HG03469 (cell line): Measurements from ENCODE around the gene LRBA.
"Not testable (repeated sequence)": the region's sequence is repeated elsewhere in the genome, so short reads cannot be mapped to it uniquely, and the experiment has no call there.

Experiments
- ATAC-seq: cut with Tn5 transposase; IDR thresholded peaks from one replicate; pipeline ENCODE4 v1.9.1; 2021; ENCODE audit warnings: mild to moderate bottlenecking, moderate library complexity, moderate number of reproducible peaks; ENCODE audit not compliant: unreplicated experiment

Gene LRBA

DNA sequence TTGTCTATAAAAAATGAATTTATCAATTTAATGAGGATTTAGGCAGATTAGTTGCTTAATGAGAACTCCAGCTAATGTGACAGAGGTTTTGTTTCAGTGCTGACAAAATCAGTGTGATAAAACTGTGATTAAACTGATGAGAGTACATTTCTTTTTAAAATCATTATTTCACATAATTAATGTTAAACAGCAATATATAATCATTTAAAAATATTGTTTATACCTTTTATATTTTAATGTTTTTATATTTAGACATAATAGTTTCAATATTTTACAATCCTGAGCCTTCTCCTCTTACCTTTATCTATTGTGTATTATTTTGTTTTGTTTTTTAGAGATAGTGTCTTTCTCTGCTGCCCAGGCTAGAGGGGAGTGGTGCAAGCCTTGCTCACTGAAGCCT lies 480.3 kb downstream of the LRBA start:
- no peak for ATAC-seq

DNA sequence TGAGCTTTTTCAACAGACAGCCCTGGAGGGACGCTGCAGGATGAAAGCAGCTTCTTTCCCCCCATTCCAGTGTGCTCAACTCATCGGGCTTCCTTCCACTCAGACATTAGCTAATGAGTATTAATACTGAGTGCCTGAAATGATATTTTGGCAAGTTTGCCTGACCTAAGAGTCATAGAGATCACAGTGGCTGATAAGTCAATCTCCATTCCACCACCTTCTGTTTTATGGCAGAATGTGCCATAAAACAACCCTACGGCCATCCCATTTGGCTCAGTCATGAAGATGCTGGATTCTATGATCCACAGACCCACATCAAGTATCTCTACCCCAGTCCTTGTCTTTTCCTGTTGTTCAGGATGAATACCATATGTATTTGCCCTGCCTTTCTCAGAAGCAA lies 481.4 kb downstream of the LRBA start:
- no peak for ATAC-seq

DNA sequence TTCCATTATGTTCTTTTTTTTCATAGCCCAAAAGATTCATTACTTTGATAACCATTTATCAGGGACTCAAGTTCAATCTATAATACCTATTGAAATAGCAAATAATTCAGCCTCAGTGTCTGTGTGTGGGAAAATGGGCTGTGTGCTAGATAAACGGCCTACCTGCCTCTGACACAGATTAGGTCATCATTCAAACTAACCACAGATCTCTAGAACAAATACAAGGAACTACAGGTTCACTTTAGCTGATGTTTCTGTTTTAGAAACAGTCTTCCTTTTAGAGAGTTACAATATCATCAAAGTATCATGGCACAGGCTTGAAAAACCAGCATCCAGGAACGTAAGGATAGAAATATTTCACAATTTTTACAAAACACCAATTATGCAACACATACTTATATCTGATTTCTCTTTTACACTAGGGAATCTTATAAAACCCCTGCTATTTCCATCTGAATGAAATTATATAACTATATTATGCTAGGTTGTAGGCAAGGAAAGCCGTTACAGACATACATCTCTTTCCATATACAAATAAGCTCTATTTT lies 489.7 kb downstream of the LRBA start:
- no peak for ATAC-seq

GRCh38 chr4:150518559-150518958 lies 496.5 kb downstream of the LRBA start:
- no peak for ATAC-seq

DNA sequence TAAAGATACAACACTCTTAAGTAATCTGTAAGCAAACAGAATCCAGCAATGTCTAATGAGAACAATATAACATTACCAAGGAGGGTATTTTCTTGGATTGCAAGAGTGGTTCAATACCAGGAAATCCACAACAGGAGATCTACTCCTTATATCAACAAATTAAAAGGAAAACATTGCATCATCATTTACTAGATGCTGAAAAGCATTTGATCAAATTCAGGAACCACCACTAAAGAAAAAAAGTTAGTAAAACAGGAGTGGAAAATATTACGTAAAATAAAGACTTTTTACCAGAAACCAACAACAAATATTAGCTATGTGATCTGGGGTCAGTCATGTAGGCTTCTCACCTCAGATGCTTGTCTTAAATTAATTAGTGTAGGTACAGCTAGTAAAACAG lies 499.9 kb downstream of the LRBA start:
- no peak for ATAC-seq

- no peak for ATAC-seq
These were observed 500.4 kb downstream of the LRBA start for GRCh38 chr4:150514709-150515108.

- no peak for ATAC-seq
These were observed 504.8 kb downstream of the LRBA start for GRCh38 chr4:150510176-150510865.

DNA sequence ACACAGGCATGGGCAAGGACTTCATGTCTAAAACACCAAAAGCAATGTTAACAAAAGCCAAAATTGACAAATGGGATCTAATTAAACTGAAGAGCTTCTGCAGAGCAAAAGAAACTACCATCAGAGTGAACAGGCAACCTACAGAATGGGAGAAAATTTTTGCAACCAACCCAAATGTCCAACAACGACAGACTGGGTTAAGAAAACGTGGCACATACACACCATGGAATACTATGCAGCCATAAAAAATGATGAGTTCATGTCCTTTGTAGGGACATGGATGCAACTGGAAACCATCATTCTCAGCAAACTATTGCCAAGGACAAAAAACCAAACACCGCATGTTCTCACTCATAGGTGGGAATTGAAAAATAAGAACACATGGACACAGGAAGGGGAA lies 507.4 kb downstream of the LRBA start:
- ATAC-seq = not testable (repeated sequence)

DNA sequence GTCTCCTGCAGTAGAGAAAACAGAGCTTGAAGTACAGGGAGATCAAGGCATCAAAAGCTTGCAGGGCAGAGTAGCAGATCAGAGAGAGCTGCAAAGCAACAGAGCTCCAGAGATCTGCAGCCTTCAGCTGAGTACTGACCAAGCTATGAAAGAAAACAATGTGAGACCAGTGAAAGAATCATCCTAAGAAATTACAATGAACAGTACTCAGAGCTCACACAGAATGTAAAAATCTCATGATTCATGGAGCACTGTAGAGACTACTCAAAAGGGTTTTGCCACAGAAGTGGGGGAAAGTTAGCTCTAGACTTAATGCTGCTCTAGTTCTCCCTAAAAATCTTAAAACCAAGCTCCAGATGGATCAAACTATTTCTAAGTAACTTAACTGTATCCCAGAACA lies 513.1 kb downstream of the LRBA start:
- no peak for ATAC-seq

GRCh38 chr4:150501009-150501727 lies 513.9 kb downstream of the LRBA start:
- ATAC-seq = no peak

DNA sequence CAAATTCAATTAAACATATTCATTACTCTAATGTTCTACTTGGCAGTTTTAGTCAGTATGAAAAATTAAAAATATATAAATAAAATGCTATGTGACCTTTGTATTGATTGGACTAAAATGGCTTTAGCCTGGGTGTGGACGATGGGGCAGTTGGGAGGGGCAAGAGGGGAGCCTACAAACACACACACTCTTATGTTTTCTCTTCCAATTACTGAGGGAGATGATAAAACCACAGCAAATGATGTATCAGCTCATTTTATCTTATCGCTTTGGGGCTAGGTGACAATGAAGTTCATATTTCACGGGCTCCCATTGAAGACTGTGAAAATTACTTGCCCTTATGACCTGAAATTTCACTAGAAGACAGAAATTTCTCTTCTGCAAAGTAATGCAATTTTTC lies 517.5 kb downstream of the LRBA start:
- ATAC-seq = no peak

GRCh38 chr4:150495550-150495949 lies 519.5 kb downstream of the LRBA start:
- no peak for ATAC-seq

DNA sequence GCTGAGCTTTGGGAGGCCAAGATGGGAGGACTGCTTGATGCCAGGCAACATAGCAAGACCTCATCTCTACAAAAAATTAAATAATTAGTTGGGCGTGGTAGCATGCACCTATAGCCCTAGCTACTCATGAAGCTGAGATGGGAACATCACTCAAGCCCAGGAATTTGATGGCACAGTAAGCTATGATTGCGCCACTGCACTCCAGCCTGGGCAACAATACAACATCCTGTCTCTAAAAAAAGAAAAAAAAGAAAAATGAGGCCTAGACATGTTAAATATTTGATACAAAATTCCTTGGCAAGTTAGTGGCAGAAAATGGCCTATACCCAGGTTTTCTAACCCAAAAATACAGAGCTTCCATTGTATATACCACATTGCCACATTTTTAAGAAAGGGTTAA lies 521.2 kb downstream of the LRBA start:
- no peak for ATAC-seq

DNA sequence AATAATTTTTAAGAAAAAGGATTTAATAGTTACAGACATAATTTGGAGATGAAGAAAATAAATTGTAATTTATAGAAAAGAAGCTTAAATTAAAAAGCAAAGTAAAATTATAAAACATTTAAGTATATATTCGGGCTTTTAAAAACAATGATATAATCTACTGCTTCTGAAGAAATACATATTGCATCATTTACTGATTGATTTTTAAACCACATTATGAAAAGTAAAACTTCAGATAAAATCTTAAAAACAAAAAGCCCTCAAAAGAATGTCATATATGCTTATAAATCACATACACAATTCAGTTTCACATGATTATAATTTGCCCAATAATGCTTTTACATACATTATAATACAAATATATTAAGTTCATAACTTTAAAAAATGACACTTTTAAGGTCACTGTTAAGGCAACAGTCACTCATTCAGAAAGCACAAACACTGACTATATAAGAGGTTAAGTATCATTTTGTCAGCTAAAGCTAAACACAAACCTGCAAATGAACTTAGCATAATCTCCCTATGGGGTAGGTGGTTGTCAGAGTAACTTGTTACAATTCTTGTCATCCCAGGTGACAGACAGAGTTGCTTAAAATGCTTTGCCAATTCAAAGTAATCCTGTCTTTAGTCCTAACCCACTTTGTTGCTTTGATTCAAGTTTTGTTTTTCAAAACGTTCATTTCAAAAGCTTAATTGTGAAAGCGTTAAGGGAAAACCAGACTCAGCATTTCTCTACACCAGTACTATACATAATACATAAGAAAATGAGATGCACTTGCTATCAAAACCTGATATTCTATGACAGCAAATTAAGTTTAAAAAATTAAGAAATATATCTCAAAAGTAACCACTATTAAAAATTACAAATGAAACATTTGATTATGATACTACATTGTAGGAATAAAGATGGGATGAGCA lies 523.7 kb downstream of the LRBA start:
- ATAC-seq = no peak

DNA sequence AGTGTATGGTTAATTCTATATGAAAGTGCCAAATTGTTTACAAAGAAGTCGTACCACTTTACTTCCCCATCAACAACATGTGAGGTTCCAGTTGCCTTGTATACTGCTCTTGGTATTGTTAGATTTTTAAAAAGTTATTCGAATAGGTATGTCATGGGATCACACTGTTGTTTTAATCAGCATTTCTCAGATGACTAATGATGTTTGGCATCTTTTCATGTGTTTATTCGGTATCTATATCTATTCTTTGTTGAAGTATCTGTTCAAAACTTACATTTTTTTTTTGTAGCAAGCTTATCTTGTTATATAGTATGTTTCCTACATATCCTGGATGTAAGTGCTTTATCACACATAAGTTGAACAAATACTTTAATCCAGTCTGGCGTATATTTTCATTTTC lies 532.5 kb downstream of the LRBA start:
- ATAC-seq = no peak

DNA sequence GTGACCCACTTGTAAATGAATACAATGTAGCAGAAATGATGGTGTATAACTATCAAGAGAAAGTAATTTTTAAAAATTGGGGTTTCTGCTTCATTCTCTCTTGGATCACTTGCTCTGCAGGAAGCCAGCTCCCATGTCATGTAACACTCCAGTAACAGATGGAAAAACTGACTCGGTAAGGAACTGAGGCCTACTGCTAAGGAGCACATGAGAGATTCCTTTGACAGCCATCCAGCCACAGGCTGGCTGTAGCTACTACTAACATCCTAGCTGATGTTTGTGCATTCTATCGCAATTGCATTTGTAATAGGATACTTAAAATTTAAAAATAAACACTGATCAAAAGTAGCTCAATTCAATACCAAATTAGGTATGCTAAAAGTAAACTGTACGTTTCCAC lies 535.4 kb downstream of the LRBA start:
- ATAC-seq = no peak

DNA sequence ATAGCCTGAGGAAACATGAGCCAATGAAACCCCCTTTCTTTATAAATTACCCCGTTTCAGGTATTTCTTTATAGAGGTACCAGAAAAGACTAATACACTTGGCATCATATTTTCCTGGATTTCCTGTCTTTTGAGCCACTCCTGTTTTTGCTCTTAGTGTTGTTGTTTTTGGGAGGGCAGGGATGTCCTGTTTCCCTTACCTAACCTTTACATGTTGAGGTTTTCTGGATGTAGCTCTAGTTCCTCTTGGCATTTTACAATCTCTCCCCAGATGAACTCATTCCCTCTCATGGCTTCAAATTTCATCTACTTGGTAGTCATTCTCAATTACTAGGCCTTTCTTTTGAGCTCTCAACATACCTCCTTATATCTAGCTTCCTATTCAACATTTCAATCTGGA lies 537.2 kb downstream of the LRBA start:
- no peak for ATAC-seq

DNA sequence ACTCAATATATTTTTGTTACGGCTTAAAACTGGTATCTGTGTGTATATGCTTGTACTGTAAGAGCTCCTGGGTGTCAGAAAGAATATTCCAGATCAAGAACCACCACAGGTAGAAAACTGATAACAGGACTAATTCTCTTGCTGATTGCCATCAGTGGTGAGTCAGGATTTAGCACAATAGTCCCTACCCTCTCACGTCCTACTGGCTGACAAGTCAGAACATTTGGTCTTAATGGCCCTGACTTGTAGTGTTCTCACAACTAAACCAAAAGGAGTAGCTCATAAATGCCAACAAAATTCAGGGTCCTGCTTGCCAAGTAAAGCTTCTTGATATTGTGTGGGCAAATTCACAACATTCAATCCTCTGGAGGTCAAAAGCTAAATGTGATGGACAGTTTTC lies 538.3 kb downstream of the LRBA start:
- no peak for ATAC-seq

DNA sequence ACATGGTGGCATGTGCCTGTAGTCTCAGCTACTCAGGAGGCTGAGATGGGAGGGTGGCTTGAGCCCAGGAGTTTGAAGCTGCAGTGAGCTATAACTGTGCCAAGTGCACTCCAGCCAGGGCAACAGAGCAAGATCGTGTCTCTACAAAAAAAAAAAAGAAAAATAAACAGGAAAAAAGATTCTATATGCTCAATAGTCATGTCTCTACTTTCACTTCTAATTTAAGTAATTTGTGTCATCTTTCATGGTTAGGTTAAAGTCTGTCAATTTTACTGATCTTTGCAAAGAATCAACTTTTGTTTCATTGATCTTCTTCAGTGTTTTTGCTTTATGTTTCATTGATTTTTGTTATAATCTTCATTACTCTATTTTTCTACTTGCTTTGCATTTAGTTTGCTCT lies 539.3 kb downstream of the LRBA start:
- no peak for ATAC-seq

- ATAC-seq = no peak
These were observed 550.6 kb downstream of the LRBA start for GRCh38 chr4:150464523-150464922.

DNA sequence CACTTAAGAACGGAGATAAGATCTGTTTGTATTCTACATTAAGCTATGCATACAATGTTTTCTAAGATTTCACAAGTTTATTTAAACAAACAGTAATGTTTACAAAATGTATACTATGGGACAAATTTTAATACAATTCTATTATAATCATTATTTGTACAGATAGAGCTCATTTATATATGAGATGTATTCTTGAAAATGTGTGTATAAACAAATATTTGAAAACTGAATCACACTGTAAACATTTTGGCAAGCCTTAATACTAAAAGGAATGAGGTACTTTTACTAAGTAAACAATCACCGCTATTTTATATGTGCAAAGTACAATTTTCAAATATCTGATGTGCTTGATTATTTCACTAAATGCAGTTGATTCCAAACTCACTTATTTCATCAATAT lies 552.3 kb downstream of the LRBA start:
- no peak for ATAC-seq
